Mesodermal cell (in vitro differentiated cells): Measurements from ENCODE around the gene SOCS3.
"Not testable (repeated sequence)": the region's sequence is repeated elsewhere in the genome, so short reads cannot be mapped to it uniquely, and the experiment has no call there.

ENCODE experiments used
- H3K27ac ChIP-seq: 2 replicates; pipeline ENCODE4 v1.7.0; 2013; ENCODE audit warnings: mild to moderate bottlenecking, low read depth, low read length, moderate library complexity; ENCODE audit not compliant: severe bottlenecking
- H3K36me3 ChIP-seq: 2 replicates; pipeline ENCODE4 v1.7.1; 2013; ENCODE audit warnings: mild to moderate bottlenecking, low read length, moderate library complexity; ENCODE audit not compliant: control insufficient read depth, insufficient read depth
- H3K4me1 ChIP-seq: one replicate; pipeline ENCODE4 v1.7.1; 2013; ENCODE audit warnings: mild to moderate bottlenecking, low read length; ENCODE audit not compliant: insufficient read depth, control insufficient read depth, poor library complexity, severe bottlenecking
- H3K4me3 ChIP-seq: 2 replicates; pipeline ENCODE4 v1.7.0; 2013; ENCODE audit warnings: low read length, control low read depth, mild to moderate bottlenecking; ENCODE audit not compliant: insufficient read depth, poor library complexity, severe bottlenecking; ENCODE audit errors: extremely low read depth
- H3K9me3 ChIP-seq: 2 replicates; pipeline ENCODE4 v1.7.1; 2013; ENCODE audit warnings: mild to moderate bottlenecking, low read length, moderate library complexity; ENCODE audit not compliant: control insufficient read depth
- WGBS, 2 experiments: methylation state at CpG; one replicate each; pipeline ENCODE4 v1.1.5; 2013; ENCODE audit warnings: missing lambda C conversion rate in 2 of 2; ENCODE audit not compliant: insufficient coverage in 2 of 2; 5-methylcytosine and 5-hydroxymethylcytosine counted together

SOCS3 gene

DNA sequence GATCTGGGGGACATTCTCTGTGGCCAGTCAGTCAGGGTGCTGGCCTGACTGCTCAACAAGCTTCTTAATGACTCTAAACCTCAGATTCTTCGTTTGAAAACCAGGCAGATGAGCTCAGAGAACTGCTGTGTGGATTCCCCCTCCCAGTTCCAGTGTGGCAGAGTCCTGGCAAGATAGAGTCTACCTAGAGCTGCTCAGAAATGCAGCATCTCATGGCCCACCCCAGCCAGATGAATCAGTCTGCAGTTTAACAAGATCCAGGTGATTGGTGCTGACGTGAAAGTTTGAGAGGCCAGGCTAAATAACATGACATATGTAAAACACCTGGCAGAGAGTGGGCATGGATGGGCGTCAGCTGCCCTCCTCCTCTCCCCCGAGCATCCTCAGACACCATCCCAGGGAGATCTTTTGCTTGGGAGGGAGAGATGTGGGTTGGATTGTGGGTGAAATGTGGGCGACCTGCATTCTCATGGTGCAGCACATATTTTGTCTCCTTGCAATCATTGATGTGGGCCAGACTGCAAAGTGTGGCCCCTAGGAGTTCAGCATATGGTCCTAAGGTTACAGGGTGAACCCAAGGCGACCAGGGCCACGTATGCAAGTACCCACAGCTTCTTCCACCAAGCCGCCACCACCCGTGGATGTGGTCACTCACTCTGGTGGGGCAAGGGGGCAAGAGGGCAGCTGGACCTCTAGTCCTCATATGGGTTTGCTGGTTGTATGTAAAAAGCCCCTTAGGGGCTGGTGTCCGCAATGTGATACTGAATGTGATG is 19.5 kb downstream of the SOCS3 start:
- Histone ChIP-seq H3K36me3 (no peaks in the 10 kb centered on the region), H3K9me3 (no peaks in the 10 kb centered on the region), H3K4me3 (no peak overlapping the region), H3K27ac (no peak overlapping the region), H3K4me1 (peaks cover 20% of the 10 kb centered on the region)
- WGBS, 2 experiments = 82 to 85% methylated on average over 5 to 7 of the region's 10 CpGs

DNA sequence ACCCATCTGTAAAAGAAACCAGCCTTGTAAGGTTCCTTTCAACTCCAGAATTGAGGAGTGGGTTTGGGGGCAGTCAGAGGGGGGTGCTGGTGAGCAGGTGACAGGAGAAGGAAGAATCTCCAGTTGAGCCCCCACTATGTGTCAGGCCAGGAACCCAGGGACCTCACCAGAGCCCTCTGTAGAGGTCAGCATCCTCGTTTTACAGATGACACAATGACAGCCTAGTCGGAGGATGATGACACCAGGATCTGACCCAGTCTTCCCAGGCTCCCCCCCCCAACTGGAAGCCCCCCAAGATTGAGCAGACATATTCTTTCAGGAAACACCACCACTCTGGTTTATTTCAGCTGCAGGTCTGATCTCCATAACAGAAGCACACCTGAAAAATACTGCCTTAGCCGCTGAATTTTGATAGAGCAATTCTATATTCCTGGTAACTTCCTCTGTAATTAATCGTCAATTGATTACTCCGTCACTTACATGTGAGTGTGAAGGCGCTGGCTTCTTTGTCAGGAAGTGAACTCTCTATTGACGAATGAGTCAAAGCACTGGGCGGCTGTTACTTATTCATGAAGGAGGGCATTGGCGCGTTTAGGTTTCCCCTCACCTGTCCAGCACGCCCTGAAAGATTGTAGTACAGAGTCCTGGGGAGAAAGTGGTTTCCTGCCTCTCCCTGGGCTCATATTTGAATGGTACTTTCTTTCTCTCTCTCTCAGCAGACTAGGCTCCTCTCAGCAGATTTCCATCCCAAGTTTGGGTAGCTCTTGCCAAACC is 21.2 kb downstream of the SOCS3 start:
- no peaks in the 10 kb centered on the region for H3K9me3 ChIP-seq
- WGBS, 2 experiments = 67 to 73% methylated on average over 10 of the region's 11 CpGs
- no peak overlapping the region for H3K27ac ChIP-seq
- no peaks in the 10 kb centered on the region for H3K36me3 ChIP-seq
- peaks cover 22% of the 10 kb centered on the region for H3K4me1 ChIP-seq
- no peak overlapping the region for H3K4me3 ChIP-seq

DNA sequence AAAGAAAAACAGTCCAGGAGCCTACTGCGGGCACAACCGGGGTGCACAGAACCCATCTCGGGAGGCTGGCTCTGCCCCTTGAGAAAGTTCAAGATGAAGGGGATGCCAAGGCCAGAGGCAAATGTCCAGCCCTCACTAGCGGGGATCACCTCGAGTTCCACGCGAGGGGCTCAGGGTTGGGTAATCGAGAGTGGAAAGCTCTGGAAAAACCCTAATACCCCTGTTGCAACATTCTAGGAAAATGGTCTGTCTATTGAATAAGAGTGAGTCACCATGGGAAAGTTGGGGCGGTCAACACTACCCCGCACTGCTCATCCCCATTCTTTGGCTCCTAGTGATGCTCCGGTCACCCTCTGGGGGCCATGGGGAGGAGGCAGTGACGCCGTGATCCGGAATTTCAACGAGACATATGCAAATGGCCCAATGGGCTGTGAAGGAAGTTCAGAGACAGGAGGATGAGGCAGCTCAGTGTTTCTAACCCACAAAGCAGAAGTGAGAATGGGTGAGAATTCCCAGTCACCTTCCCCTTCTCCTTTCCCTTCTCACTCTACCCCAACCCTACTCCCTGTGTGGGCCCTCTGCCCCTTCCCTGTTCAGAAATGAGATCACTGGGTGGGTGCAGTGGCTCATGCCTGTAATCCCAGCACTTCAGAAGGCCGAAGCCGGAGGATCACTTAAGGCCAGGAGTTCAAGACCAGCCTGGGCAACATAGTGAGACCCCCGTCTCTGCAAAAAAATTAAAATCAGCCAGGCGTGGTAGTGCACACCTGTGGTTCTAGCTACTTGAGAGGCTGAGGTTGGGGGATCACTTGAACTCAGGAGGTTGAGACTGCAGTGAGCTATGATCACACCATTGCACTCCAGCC is 22.4 kb downstream of the SOCS3 start:
- no peaks in the 10 kb centered on the region for H3K36me3 ChIP-seq
- peaks cover 11% of the 10 kb centered on the region for H3K4me1 ChIP-seq
- no peak overlapping the region for H3K27ac ChIP-seq
- WGBS, 2 experiments = 84 to 93% methylated on average over 9 to 15 of the region's 19 CpGs
- no peaks in the 10 kb centered on the region for H3K9me3 ChIP-seq
- no peak overlapping the region for H3K4me3 ChIP-seq

DNA sequence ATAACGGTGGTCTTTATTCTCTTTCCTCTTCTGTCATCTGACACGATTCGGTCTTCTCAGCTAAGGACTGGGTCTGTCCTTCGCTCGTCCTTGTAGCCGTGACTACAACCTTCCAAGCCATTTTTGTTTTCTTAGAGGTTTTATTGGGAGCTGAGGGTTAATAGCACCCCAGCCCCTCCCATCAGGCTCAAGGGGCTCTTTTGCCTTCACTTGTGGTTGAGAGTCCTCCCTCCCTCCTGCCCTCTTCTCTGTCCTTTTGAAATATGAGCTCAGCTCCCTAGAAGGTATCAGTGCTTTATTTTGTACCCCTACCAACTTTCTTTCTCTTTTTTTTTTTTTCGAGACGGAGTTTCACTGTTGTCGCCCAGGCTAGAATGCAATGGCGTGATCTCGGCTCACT is 24.7 kb downstream of the SOCS3 start:
- WGBS, 2 experiments = 57 to 78% methylated on average over 1 to 3 of the region's 11 CpGs
- Histone ChIP-seq H3K36me3 (no peaks in the 10 kb centered on the region), H3K4me1 (peaks cover 6% of the 10 kb centered on the region), H3K27ac (no peak overlapping the region), H3K9me3 (no peaks in the 10 kb centered on the region), H3K4me3 (no peak overlapping the region)

DNA sequence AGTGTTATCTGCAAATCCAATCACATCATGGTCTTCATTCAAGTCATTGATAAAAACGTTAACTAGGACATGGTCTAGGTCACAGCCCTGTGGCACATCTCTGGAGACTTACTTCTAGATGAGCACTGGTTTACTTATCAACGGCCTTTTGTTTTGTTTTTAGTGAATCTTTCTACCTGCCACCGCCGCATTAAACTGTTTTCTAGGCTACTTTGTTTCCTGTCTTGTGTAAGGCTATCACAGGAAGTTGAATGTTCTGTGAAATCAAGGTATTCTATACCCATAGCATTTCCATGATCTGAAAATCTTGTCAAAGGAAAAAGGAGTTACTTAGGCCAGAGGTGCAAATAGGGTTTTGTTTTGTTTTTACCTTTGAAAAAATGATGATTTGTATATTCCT is 26.9 kb downstream of the SOCS3 start:
- H3K4me3 ChIP-seq = no peak overlapping the region
- WGBS, 2 experiments = 86 to 87% methylated on average over 2 of the region's 4 CpGs
- no peak overlapping the region for H3K27ac ChIP-seq
- H3K36me3 ChIP-seq = no peaks in the 10 kb centered on the region
- no peaks in the 10 kb centered on the region for H3K9me3 ChIP-seq
- peaks cover 9% of the 10 kb centered on the region for H3K4me1 ChIP-seq

DNA sequence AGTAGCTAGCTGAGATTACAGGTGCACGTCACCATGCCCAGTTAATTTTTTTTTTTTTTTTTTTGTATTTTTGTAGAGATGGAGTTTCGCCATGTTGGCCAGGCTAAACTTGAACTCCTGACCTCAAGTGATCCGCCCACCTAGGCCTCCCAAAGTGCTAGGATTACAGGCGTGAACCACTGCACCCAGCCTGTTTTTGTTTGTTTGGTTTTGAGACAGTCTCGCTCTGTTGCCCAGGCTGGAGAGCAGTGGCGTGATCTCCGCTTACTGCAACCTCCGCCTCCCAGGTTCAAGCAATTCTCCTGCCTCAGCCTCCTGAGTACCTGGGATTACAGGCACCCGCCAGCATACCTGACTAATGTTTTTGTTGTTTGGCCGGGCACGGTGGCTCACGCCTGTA is 28.5 kb downstream of the SOCS3 start:
- 94 to 95% methylated on average over 10 to 11 of the region's 12 CpGs for WGBS, 2 experiments
- not testable (repeated sequence) for H3K9me3 ChIP-seq, H3K36me3 ChIP-seq, H3K4me3 ChIP-seq, H3K4me1 ChIP-seq, H3K27ac ChIP-seq

DNA sequence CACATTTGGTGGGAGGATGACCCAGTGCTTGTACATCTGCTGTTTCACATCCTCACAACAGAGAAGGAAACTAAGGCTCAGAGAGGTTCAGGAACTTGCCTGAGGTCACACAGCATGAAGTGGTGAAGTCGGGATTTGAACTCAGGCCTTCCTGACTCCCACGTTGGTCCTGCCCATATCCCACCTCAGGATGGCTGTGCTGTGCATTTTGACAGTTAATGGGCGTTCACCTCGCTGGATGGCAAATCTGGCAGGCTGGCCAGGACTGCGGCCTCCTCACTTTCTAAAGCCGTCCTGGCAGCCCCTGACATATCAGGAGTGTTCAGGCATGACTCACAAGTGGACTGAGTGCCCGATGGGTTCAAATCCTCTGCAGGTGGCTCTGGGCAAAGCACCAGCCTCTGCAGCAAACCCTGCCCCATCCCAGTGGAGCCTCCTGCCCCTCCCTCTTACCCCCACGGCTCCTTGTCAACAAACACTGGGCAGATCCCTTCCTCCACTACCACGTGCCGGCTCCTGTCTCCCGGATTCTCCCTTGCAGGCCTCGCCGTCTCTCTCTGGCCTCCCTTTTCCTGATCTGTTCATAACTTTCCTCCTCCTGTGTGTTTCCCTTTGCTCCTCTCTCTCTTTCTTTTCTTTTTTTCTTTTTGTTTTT is 29.2 kb downstream of the SOCS3 start:
- 79 to 87% methylated on average over 12 to 13 of the region's 13 CpGs for WGBS, 2 experiments
- Histone ChIP-seq H3K27ac (no peak overlapping the region), H3K4me1 (peaks cover 12% of the 10 kb centered on the region), H3K4me3 (no peak overlapping the region), H3K36me3 (no peaks in the 10 kb centered on the region), H3K9me3 (no peaks in the 10 kb centered on the region)

- Histone ChIP-seq H3K27ac (no peak overlapping the region), H3K36me3 (no peaks in the 10 kb centered on the region), H3K4me1 (peaks cover 21% of the 10 kb centered on the region), H3K4me3 (no peak overlapping the region), H3K9me3 (no peaks in the 10 kb centered on the region)
- WGBS, 2 experiments = 79 to 81% methylated on average over 12 to 14 of the region's 16 CpGs
These were observed 30.4 kb downstream of the SOCS3 start for GRCh38 chr17:78329263-78330059.

- peaks cover 36% of the 10 kb centered on the region for H3K4me1 ChIP-seq
- H3K36me3 ChIP-seq = no peaks in the 10 kb centered on the region
- WGBS, 2 experiments = 100% methylated on average over 5 of the region's 5 CpGs
- H3K4me3 ChIP-seq = no peak overlapping the region
- H3K9me3 ChIP-seq = no peaks in the 10 kb centered on the region
- no peak overlapping the region for H3K27ac ChIP-seq
These were observed 32.0 kb downstream of the SOCS3 start for GRCh38 chr17:78327880-78328279.
